HG03159 (cell line): ENCODE data around the gene RGL2.
"Not testable (repeated sequence)": the region's sequence is repeated elsewhere in the genome, so short reads cannot be mapped to it uniquely, and the experiment has no call there.

ENCODE experiments used
- ATAC-seq: cut with Tn5 transposase; IDR thresholded peaks from one replicate; pipeline ENCODE4 v1.9.1; 2021; ENCODE audit warnings: mild to moderate bottlenecking, moderate library complexity; ENCODE audit not compliant: unreplicated experiment

The RGL2 gene

GRCh38 chr6:33294086-33294823 lies 4.5 kb downstream of the RGL2 start:
- no peak for ATAC-seq

GRCh38 chr6:33292996-33293682 lies 5.6 kb downstream of the RGL2 start:
- ATAC-seq: no peak

- no peak for ATAC-seq
These were observed 8.3 kb downstream of the RGL2 start for GRCh38 chr6:33290459-33290858.

- peak; percentile 17 for ATAC-seq
These were observed 8.9 kb downstream of the RGL2 start for GRCh38 chr6:33289784-33290315.

GRCh38 chr6:33288921-33289783 lies 9.6 kb downstream of the RGL2 start, which contains the start of the genes PFDN6 and WDR46:
Gene PFDN6, plus strand, starts transcription at chr6:33289601. Its CDS starts 256 bp downstream, at chr6:33289857.
Gene WDR46, minus strand, starts transcription at chr6:33289239. Its CDS starts 69 bp downstream, at chr6:33289170.
- peak; percentile 80 for ATAC-seq

GRCh38 chr6:33288141-33288920 lies 10.4 kb downstream of the RGL2 start:
- ATAC-seq: no peak

- ATAC-seq: no peak
These were observed 11.5 kb downstream of the RGL2 start for GRCh38 chr6:33286946-33287914.

GRCh38 chr6:33285214-33285613 lies 13.5 kb downstream of the RGL2 start:
- not testable (repeated sequence) for ATAC-seq

GRCh38 chr6:33280539-33280938 lies 18.2 kb downstream of the RGL2 start:
- ATAC-seq: no peak

- ATAC-seq: no peak
These were observed 18.7 kb downstream of the RGL2 start for GRCh38 chr6:33279971-33280511.

GRCh38 chr6:33279257-33279695 lies 19.5 kb downstream of the RGL2 start:
- no peak for ATAC-seq

- no peak for ATAC-seq
These were observed 19.9 kb downstream of the RGL2 start for GRCh38 chr6:33278810-33279209.

GRCh38 chr6:33278392-33278741 lies 20.4 kb downstream of the RGL2 start:
- ATAC-seq: no peak

GRCh38 chr6:33277663-33278391 lies 20.9 kb downstream of the RGL2 start:
- no peak for ATAC-seq

GRCh38 chr6:33276864-33277662 lies 21.7 kb downstream of the RGL2 start, which contains the start of gene B3GALT4:
Gene B3GALT4, plus strand, starts transcription at chr6:33277123. Its CDS starts 297 bp downstream, at chr6:33277420.
- peak; percentile 51 for ATAC-seq

- ATAC-seq: no peak
These were observed 22.2 kb downstream of the RGL2 start for GRCh38 chr6:33276581-33276863.

GRCh38 chr6:33275795-33276580 lies 22.8 kb downstream of the RGL2 start:
- ATAC-seq: not testable (repeated sequence)
